ENCODE data around the gene RGS6. TPM values are rescaled to one million over a fixed set of nuclear protein-coding genes. Genes with fewer than 3 reads are reported as not detected.

Gene RGS6
- total and polyA plus RNA-seq, 7 donors, result 0.79 to 8.0 (median 1.6) TPM; not detected in 2

GRCh38 chr14:72588521-72588920 lies 656.3 kb downstream of the RGS6 start:
- Histone ChIP-seq H3K9me3 (no peaks in the 10 kb centered on the region), H3K27ac (no peak overlapping the region), H3K27me3 (no peaks in the 10 kb centered on the region), H3K4me3 (no peak overlapping the region), H3K4me1 (no peaks in the 10 kb centered on the region), H3K36me3 (no peaks in the 10 kb centered on the region)
- DNase-seq, result no peak
- TF ChIP-seq POLR2AphosphoS5 (IDR thresholded peaks at IDR 0.05), result no peak
- TF ChIP-seq CTCF (IDR thresholded peaks at IDR 0.05), result no peak
- no peak for TF ChIP-seq POLR2A (IDR thresholded peaks at IDR 0.05)
- no peak for TF ChIP-seq EP300 (IDR thresholded peaks at IDR 0.05)
- WGBS, 2 donors, result 79 to 81% methylated on average over 5 of the region's 5 CpGs
- intact Hi-C loops (cut with DNase I), result no loop called here

- H3K4me3 ChIP-seq, result no peak overlapping the region
- intact Hi-C loops (cut with DNase I), result no loop called here
- H3K27me3 ChIP-seq, result no peaks in the 10 kb centered on the region
- H3K36me3 ChIP-seq, result no peaks in the 10 kb centered on the region
- H3K27ac ChIP-seq, result no peak overlapping the region
- DNase-seq, result no peak
- H3K9me3 ChIP-seq, result no peaks in the 10 kb centered on the region
- H3K4me1 ChIP-seq, result no peaks in the 10 kb centered on the region
- TF ChIP-seq POLR2A (IDR thresholded peaks at IDR 0.05), result no peak
- TF ChIP-seq POLR2AphosphoS5 (IDR thresholded peaks at IDR 0.05), result no peak
- TF ChIP-seq CTCF (IDR thresholded peaks at IDR 0.05), result no peak
- no peak for TF ChIP-seq EP300 (IDR thresholded peaks at IDR 0.05)
These were observed 657.4 kb downstream of the RGS6 start for GRCh38 chr14:72589652-72590051.

GRCh38 chr14:72590577-72590976 lies 658.3 kb downstream of the RGS6 start:
- no peak for DNase-seq
- Histone ChIP-seq H3K9me3 (no peaks in the 10 kb centered on the region), H3K27me3 (no peaks in the 10 kb centered on the region), H3K27ac (no peak overlapping the region), H3K4me1 (no peaks in the 10 kb centered on the region), H3K36me3 (no peaks in the 10 kb centered on the region), H3K4me3 (no peak overlapping the region)
- whole genome bisulfite sequencing, 2 donors, result 36 to 51% methylated on average over 7 of the region's 7 CpGs
- no peak for TF ChIP-seq POLR2A (IDR thresholded peaks at IDR 0.05)
- TF ChIP-seq EP300 (IDR thresholded peaks at IDR 0.05), result no peak
- TF ChIP-seq CTCF (IDR thresholded peaks at IDR 0.05), result no peak
- no peak for TF ChIP-seq POLR2AphosphoS5 (IDR thresholded peaks at IDR 0.05)
- intact Hi-C loops (cut with DNase I), result no loop called here

- DNase-seq, result no peak
- Histone ChIP-seq H3K4me3 (no peak overlapping the region), H3K9me3 (no peaks in the 10 kb centered on the region), H3K27ac (no peak overlapping the region), H3K4me1 (no peaks in the 10 kb centered on the region), H3K27me3 (no peaks in the 10 kb centered on the region), H3K36me3 (no peaks in the 10 kb centered on the region)
- 90 to 91% methylated on average over 4 of the region's 4 CpGs for WGBS, 2 donors
- TF ChIP-seq CTCF (IDR thresholded peaks at IDR 0.05) (no peak), EP300 (IDR thresholded peaks at IDR 0.05) (no peak), POLR2A (IDR thresholded peaks at IDR 0.05) (no peak), POLR2AphosphoS5 (IDR thresholded peaks at IDR 0.05) (no peak)
- intact Hi-C loops (cut with DNase I), result no loop called here
These were observed 659.2 kb downstream of the RGS6 start for GRCh38 chr14:72591391-72591790.

GRCh38 chr14:72594099-72594901 lies 662.1 kb downstream of the RGS6 start:
- Histone ChIP-seq H3K27ac (no peak overlapping the region), H3K36me3 (no peaks in the 10 kb centered on the region), H3K4me1 (no peaks in the 10 kb centered on the region), H3K27me3 (no peaks in the 10 kb centered on the region), H3K4me3 (no peak overlapping the region), H3K9me3 (no peaks in the 10 kb centered on the region)
- peak; percentile 39 for DNase-seq
- 57 to 84% methylated on average over 14 of the region's 14 CpGs for WGBS, 2 donors
- TF ChIP-seq POLR2AphosphoS5 (IDR thresholded peaks at IDR 0.05) (no peak), EP300 (IDR thresholded peaks at IDR 0.05) (no peak), POLR2A (IDR thresholded peaks at IDR 0.05) (no peak), CTCF (IDR thresholded peaks at IDR 0.05) (no peak)
- intact Hi-C loops (cut with DNase I), result no loop called here
